ENCODE data around the gene DAZ4. TPM values are rescaled to one million over a fixed set of nuclear protein-coding genes. Genes with fewer than 3 reads are reported as not detected.
"Not testable (repeated sequence)": the region's sequence is repeated elsewhere in the genome, so short reads cannot be mapped to it uniquely, and the experiment has no call there.

DAZ4 gene, protein sequence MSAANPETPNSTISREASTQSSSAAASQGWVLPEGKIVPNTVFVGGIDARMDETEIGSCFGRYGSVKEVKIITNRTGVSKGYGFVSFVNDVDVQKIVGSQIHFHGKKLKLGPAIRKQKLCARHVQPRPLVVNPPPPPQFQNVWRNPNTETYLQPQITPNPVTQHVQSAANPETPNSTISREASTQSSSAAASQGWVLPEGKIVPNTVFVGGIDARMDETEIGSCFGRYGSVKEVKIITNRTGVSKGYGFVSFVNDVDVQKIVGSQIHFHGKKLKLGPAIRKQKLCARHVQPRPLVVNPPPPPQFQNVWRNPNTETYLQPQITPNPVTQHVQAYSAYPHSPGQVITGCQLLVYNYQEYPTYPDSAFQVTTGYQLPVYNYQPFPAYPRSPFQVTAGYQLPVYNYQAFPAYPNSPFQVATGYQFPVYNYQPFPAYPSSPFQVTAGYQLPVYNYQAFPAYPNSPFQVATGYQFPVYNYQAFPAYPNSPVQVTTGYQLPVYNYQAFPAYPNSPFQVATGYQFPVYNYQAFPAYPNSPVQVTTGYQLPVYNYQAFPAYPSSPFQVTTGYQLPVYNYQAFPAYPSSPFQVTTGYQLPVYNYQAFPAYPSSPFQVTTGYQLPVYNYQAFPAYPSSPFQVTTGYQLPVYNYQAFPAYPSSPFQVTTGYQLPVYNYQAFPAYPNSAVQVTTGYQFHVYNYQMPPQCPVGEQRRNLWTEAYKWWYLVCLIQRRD
- not detected in 2 replicates for total RNA-seq (2014; rRNA removed; shearing (Covaris generic))
- polyA plus RNA-seq (2015; cell fraction: cytosol; rRNA removed), result not detected in 2 replicates
- polyA plus RNA-seq (2015; cell fraction: nucleus; rRNA removed), result not detected in 2 replicates

- not testable (repeated sequence) for DNase-seq (ENCODE audit: low read depth)
Observed at GRCh38 chrY:24833619-24834018, at the start of gene DAZ4. Gene DAZ4 (plus strand): TSS chrY:24833919. CDS start chrY:24834127, 208 bp downstream.

GRCh38 chrY:24813293-24813692, 20.4 kb upstream of the DAZ4 start, which contains the start of gene DAZ3:
Gene DAZ3 (minus strand): TSS chrY:24813393. CDS start chrY:24813185, 208 bp downstream.
- not testable (repeated sequence) for DNase-seq (ENCODE audit: low read depth)

- DNase-seq (ENCODE audit: low read depth), result not testable (repeated sequence)
Observed at GRCh38 chrY:24821836-24822235, 11.9 kb upstream of the DAZ4 start.

DNA sequence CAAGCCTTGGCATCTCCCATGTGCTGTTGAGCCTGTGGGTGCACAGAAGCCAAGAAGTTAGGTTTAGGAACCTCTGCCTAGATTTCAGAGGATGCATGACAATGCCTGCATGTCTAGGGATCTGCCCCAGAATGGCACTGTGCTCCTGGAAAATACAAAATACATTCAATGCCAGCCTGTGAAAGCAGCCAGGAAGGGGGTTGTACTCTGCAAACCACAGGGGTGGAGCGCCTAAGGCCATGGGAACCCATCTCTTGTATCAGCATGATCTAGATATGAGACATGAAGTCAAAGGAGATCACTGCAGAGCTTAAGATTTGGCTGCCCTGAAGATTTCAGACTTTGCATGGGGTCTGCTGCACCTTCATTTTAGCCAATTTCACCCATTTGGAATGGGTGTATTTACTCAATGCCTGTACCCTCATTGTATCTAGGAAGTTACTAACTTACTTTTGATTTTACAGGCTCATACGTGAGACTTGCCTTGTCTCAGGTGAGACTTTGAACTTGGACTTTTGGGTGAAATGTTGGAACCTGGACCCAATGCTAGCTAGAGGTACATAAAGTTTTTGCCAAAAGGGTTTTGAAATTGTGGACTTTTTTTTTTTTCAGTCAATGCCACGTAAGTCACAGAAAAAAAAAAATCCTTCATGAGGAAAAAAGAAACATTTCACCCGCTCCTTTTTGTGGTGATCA, 9.4 kb upstream of the DAZ4 start:
- DNase-seq (ENCODE audit: low read depth), result not testable (repeated sequence)

GRCh38 chrY:24825069-24825468, 8.7 kb upstream of the DAZ4 start:
- DNase-seq (ENCODE audit: low read depth), result not testable (repeated sequence)

Other genes starting within 250 kb of the DAZ4 start
- gene BPY2B, start 215.9 kb upstream of the DAZ4 start, total RNA-seq (2014; rRNA removed; shearing (Covaris generic)), result not detected in 2 replicates
- gene DAZ3, start 20.5 kb upstream of the DAZ4 start, total RNA-seq (2014; rRNA removed; shearing (Covaris generic)), result not detected in 2 replicates
- gene BPY2C, start 218.2 kb downstream of the DAZ4 start, total RNA-seq (2014; rRNA removed; shearing (Covaris generic)), result not detected in 2 replicates

Measured in HT1080 (cell line).